ENCODE results near the gene CAMTA1.

CAMTA1 gene

DNA sequence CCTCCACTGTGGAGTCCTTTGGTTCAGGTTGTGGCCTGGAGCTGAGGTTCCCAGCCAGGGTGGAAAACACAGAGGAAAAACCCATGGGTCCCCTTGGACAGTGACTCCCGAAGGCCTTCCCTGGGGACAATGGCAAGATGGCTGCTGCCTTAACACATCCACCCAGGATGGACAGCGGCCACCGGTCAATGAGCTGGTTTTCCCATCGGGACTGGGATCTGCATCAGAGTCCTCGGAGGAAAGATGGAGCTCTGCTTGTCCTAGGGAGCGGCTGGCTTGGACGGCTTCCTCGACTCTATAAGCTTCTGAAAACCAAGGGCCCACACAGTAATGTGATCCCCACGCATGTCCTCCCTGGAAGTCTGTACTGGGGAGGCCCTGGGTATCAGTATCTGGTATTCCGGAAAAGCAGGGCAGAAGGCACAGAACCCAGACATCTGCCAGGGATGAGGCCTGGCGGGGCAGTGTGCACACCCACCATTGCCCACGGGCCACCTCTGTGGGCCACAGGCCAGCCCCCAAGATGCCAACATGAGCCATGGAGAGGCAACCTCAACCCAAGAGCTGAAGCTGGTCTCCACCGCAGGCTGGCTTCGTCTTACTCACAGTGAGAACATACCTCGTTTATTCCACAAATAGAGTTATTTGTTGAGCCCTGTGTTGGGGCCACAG lies 891.2 kb downstream of the CAMTA1 start:
- no peaks in the 10 kb centered on the region for H3K9me3 ChIP-seq (ENCODE audit: severe bottlenecking)
- H3K27me3 ChIP-seq (ENCODE audit: insufficient read depth, poor library complexity, severe bottlenecking) = no peaks in the 10 kb centered on the region
- no peak for DNase-seq (ENCODE audit: low spot score)
- no peaks in the 10 kb centered on the region for H3K4me1 ChIP-seq (ENCODE audit: insufficient read depth, poor library complexity, severe bottlenecking)
- no peak overlapping the region for H3K27ac ChIP-seq (ENCODE audit: poor library complexity, severe bottlenecking)
- no peak overlapping the region for H3K4me3 ChIP-seq (ENCODE audit: severe bottlenecking)
- no peaks in the 10 kb centered on the region for H3K36me3 ChIP-seq (ENCODE audit: low read depth)
- TF ChIP-seq, protein P1, sequence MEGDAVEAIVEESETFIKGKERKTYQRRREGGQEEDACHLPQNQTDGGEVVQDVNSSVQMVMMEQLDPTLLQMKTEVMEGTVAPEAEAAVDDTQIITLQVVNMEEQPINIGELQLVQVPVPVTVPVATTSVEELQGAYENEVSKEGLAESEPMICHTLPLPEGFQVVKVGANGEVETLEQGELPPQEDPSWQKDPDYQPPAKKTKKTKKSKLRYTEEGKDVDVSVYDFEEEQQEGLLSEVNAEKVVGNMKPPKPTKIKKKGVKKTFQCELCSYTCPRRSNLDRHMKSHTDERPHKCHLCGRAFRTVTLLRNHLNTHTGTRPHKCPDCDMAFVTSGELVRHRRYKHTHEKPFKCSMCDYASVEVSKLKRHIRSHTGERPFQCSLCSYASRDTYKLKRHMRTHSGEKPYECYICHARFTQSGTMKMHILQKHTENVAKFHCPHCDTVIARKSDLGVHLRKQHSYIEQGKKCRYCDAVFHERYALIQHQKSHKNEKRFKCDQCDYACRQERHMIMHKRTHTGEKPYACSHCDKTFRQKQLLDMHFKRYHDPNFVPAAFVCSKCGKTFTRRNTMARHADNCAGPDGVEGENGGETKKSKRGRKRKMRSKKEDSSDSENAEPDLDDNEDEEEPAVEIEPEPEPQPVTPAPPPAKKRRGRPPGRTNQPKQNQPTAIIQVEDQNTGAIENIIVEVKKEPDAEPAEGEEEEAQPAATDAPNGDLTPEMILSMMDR (IDR thresholded peaks at IDR 0.05; ENCODE audit: poor library complexity, severe bottlenecking) = no peak
- ATAC-seq (ENCODE audit: low read depth) = no peak

DNA sequence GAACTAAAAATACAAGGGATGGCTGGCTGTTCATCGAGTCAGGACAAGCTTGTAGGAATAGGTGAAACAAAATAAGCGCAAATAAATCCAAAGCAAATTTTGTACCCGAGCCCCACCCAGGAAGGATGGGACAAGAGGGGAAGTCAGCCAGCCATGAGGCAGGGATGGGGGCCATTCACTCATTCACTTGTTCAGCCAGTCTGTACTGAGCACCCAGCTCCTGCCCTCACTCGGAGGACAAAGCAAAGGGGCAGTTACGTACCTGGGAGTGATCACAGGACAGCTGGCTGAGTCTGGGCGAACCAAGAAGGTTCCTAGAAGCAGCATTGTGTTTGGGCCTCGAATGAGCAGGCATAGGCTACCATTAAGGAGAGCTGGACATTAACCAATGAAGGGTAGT lies 891.9 kb downstream of the CAMTA1 start:
- H3K4me3 ChIP-seq (ENCODE audit: severe bottlenecking) = no peak overlapping the region
- no peak overlapping the region for H3K27ac ChIP-seq (ENCODE audit: poor library complexity, severe bottlenecking)
- no peaks in the 10 kb centered on the region for H3K36me3 ChIP-seq (ENCODE audit: low read depth)
- no peak for DNase-seq (ENCODE audit: low spot score)
- no peak for ATAC-seq (ENCODE audit: low read depth)
- TF ChIP-seq, protein P1 (IDR thresholded peaks at IDR 0.05; ENCODE audit: poor library complexity, severe bottlenecking) = no peak
- no peaks in the 10 kb centered on the region for H3K27me3 ChIP-seq (ENCODE audit: insufficient read depth, poor library complexity, severe bottlenecking)
- no peaks in the 10 kb centered on the region for H3K4me1 ChIP-seq (ENCODE audit: insufficient read depth, poor library complexity, severe bottlenecking)
- H3K9me3 ChIP-seq (ENCODE audit: severe bottlenecking) = no peaks in the 10 kb centered on the region

DNA sequence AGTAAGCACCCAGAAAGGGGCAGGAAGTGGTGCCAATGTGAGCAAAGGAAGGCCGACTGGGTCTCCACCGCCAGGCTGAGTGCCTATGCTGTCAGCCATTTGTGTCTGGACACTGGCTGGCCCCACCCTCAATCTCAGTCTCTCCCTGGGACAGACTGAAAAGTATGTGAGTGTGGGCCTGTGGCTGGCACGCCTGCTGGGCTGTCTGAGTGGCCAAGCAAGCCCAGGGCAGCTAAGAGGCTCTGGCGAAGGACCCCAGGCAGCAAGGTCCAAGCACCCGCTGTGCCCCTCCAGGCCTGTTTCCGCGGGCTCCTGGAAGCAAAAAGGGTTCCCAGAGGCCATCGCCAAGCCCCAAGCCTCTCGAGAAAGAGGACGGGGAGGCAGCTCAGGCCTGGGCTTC lies 892.6 kb downstream of the CAMTA1 start:
- H3K9me3 ChIP-seq (ENCODE audit: severe bottlenecking) = no peaks in the 10 kb centered on the region
- H3K36me3 ChIP-seq (ENCODE audit: low read depth) = no peaks in the 10 kb centered on the region
- H3K27me3 ChIP-seq (ENCODE audit: insufficient read depth, poor library complexity, severe bottlenecking) = no peaks in the 10 kb centered on the region
- TF ChIP-seq, protein P1 (IDR thresholded peaks at IDR 0.05; ENCODE audit: poor library complexity, severe bottlenecking) = no peak
- no peak overlapping the region for H3K4me3 ChIP-seq (ENCODE audit: severe bottlenecking)
- no peaks in the 10 kb centered on the region for H3K4me1 ChIP-seq (ENCODE audit: insufficient read depth, poor library complexity, severe bottlenecking)
- DNase-seq (ENCODE audit: low spot score) (peak; percentile 38), ATAC-seq (ENCODE audit: low read depth) (no peak)
- no peak overlapping the region for H3K27ac ChIP-seq (ENCODE audit: poor library complexity, severe bottlenecking)

DNA sequence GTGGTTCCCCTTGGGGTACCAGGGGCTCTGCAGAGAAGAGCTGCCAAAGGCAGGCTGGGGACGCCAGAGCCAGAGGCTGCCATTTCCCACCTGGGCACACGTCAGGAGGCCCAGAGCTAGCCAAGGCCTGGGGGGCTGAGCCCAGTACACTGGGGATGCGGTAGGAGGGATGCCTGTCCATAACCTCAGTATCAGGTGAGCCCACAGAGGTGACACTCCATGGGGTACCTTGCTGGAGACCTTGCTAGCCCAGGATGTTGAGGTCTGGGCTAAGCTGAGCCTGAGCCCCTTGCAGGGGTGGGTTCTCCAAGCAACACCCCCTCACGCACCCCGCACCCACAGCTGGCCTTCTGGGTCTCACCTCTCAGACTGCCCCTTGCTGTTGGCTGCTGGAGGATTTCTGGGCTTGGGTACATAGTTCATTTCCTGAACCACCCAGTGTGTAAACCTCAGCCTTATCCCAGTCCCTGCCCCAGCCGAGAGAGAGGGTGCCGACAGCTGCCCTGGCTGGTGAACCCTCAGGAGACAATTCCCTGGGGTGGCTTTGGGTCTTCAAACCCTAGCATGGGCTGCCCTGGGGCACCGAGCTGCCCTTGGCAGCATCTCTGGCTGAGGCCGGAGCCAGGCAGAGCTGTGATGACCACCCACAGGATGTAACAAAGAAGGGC lies 893.4 kb downstream of the CAMTA1 start:
- peak; percentile 42 for DNase-seq (ENCODE audit: low spot score)
- no peaks in the 10 kb centered on the region for H3K9me3 ChIP-seq (ENCODE audit: severe bottlenecking)
- no peaks in the 10 kb centered on the region for H3K36me3 ChIP-seq (ENCODE audit: low read depth)
- H3K4me1 ChIP-seq (ENCODE audit: insufficient read depth, poor library complexity, severe bottlenecking) = no peaks in the 10 kb centered on the region
- H3K27me3 ChIP-seq (ENCODE audit: insufficient read depth, poor library complexity, severe bottlenecking) = no peaks in the 10 kb centered on the region
- no peak overlapping the region for H3K27ac ChIP-seq (ENCODE audit: poor library complexity, severe bottlenecking)
- TF ChIP-seq, protein P1 (IDR thresholded peaks at IDR 0.05; ENCODE audit: poor library complexity, severe bottlenecking) = no peak
- ATAC-seq (ENCODE audit: low read depth) = no peak
- H3K4me3 ChIP-seq (ENCODE audit: severe bottlenecking) = no peak overlapping the region

All from RWPE2 (cell line).